ENCODE data around the gene PRXL2B.

DNA sequence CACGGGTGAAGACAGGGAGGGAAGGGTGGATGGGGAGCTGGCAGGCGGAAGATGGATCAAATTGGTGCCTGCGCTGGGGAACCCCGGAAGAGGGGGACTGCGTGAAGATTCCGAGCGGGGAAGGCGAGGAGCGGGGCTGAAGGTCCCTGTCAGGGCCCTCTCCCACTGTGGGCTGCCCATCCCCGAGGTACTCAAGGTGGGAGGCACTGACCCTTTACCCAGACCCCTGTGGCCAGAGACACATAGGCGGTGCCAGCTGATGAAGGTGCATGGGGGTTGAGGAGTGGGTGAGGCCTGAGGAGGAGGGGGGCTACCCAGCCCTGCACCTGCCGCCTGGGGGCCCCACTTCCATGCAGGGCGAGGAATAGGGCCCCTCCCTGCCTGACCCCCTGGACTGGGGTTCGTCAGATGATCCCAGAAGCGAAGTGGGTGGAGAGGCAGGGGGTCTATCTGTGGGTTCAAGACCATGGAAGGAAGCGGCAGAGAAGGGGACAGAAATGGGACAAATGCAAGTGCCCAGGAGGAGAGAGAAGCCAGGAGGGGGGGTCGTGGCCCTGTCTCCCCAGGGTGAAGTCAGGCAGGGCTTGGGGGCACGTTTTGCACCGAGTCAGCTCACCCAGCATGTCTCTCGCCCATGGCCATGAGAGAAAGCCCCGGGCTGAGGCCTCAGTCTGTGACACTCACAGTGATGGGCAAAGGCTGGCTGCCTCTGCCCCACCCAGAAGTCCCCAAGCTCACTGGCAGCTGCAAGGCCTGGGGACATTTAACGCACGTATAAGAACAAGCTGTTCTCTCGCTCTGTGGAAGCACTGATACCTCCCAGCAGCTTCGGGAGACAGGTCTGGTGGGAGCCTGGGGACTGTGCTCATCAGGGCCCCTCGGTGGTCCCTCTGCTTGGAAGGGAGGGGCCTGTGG is 53.3 kb downstream of the PRXL2B start:
- TF ChIP-seq, protein P1, sequence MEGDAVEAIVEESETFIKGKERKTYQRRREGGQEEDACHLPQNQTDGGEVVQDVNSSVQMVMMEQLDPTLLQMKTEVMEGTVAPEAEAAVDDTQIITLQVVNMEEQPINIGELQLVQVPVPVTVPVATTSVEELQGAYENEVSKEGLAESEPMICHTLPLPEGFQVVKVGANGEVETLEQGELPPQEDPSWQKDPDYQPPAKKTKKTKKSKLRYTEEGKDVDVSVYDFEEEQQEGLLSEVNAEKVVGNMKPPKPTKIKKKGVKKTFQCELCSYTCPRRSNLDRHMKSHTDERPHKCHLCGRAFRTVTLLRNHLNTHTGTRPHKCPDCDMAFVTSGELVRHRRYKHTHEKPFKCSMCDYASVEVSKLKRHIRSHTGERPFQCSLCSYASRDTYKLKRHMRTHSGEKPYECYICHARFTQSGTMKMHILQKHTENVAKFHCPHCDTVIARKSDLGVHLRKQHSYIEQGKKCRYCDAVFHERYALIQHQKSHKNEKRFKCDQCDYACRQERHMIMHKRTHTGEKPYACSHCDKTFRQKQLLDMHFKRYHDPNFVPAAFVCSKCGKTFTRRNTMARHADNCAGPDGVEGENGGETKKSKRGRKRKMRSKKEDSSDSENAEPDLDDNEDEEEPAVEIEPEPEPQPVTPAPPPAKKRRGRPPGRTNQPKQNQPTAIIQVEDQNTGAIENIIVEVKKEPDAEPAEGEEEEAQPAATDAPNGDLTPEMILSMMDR (conservative IDR thresholded peaks at IDR 0.05; ENCODE audit: low read length): no peak
- TF ChIP-seq EZH2phosphoT487 (IDR thresholded peaks at IDR 0.05; ENCODE audit: borderline replicate concordance, low read depth, low read length): no peak

Data from OCI-LY7 (cell line).